Endothelial cell (in vitro differentiated cells): ENCODE results near the gene ZBTB7B. TPM values are rescaled to one million over a fixed set of nuclear protein-coding genes. Genes with fewer than 3 reads are reported as not detected.

Experiments used
- DNase-seq: peaks from one replicate; pipeline ENCODE4 v3.0.0; 2021; ENCODE audit warnings: low spot score
- H3K27ac Mint-ChIP-seq: one replicate; pipeline ENCODE4 v1.8.0; 2021; ENCODE audit warnings: mixed read lengths, inconsistent platforms; ENCODE audit not compliant: unreplicated experiment
- H3K27me3 Mint-ChIP-seq: one replicate; pipeline ENCODE4 v1.8.0; 2021; ENCODE audit warnings: mild to moderate bottlenecking, moderate library complexity, mixed read lengths, inconsistent platforms; ENCODE audit not compliant: unreplicated experiment
- H3K36me3 Mint-ChIP-seq: one replicate; pipeline ENCODE4 v1.8.0; 2021; ENCODE audit warnings: mild to moderate bottlenecking, low read depth, mixed read lengths, inconsistent platforms; ENCODE audit not compliant: unreplicated experiment
- H3K4me1 Mint-ChIP-seq: one replicate; pipeline ENCODE4 v1.8.0; 2021; ENCODE audit warnings: mild to moderate bottlenecking, mixed read lengths, inconsistent platforms; ENCODE audit not compliant: unreplicated experiment
- H3K4me3 Mint-ChIP-seq: one replicate; pipeline ENCODE4 v1.8.0; 2021; ENCODE audit warnings: mild to moderate bottlenecking, mixed read lengths, inconsistent platforms; ENCODE audit not compliant: unreplicated experiment
- H3K9me3 Mint-ChIP-seq: one replicate; pipeline ENCODE4 v1.8.0; 2021; ENCODE audit warnings: mixed read lengths, inconsistent platforms; ENCODE audit not compliant: unreplicated experiment
- CTCF ChIP-seq: fragments of 200-600 bp; sonication (generic); IDR thresholded peaks from one replicate; pipeline ENCODE4 v1.5.0; 2021; ENCODE audit warnings: antibody characterized with exemption; ENCODE audit not compliant: unreplicated experiment
- total RNA-seq: library from RNA; stranded (reverse); fragmentation: NEBNext Ultra II Directional; extraction: Animal tissue kit (Norgen Biotek cat#: 25700); gene quantifications from one replicate; pipeline ENCODE4 v1.2.1, GENCODE V29; 2021; ENCODE audit not compliant: unreplicated experiment

Gene ZBTB7B
- total RNA-seq, 1 donor from 2014 or later = 23.3 TPM

- Mint-ChIP-seq H3K4me1 (peaks cover 41% of the 10 kb centered on the region), H3K9me3 (no peaks in the 10 kb centered on the region), H3K27me3 (peaks cover 16% of the 10 kb centered on the region), H3K36me3 (peaks cover 8% of the 10 kb centered on the region), H3K27ac (no peak overlapping the region), H3K4me3 (no peak overlapping the region)
- TF ChIP-seq CTCF = no peak
- no peak for DNase-seq
Measured at GRCh38 chr1:155032886-155033285, 30.3 kb downstream of the ZBTB7B start.

- Mint-ChIP-seq H3K4me3 (peak within 1 kb of the TSS; percentile 84), H3K9me3 (no peaks in the 10 kb centered on the region), H3K27ac (peak within 1 kb of the TSS; percentile 14), H3K4me1 (peaks cover 47% of the 10 kb centered on the region), H3K36me3 (peaks cover 8% of the 10 kb centered on the region), H3K27me3 (peaks cover 16% of the 10 kb centered on the region)
- no peak for TF ChIP-seq CTCF
- DNase-seq = no peak
Measured at GRCh38 chr1:155033524-155033923, 30.9 kb downstream of the ZBTB7B start, which contains the start of the genes DCST1 and DCST2. Gene DCST1 (plus strand): TSS chr1:155033824. CDS start chr1:155034037, 213 bp downstream. Gene DCST2 (minus strand): TSS chr1:155033781. CDS start chr1:155033701, 80 bp downstream.

GRCh38 chr1:155034318-155035208, 32.0 kb downstream of the ZBTB7B start:
- H3K4me1 Mint-ChIP-seq = peaks cover 54% of the 10 kb centered on the region

GRCh38 chr1:155035936-155036335, 33.3 kb downstream of the ZBTB7B start:
- Mint-ChIP-seq H3K27me3 (peaks cover 14% of the 10 kb centered on the region), H3K4me1 (peaks cover 54% of the 10 kb centered on the region), H3K27ac (peak overlapping the region; percentile 70), H3K9me3 (no peaks in the 10 kb centered on the region), H3K4me3 (no peak overlapping the region), H3K36me3 (peaks cover 4% of the 10 kb centered on the region)
- no peak for TF ChIP-seq CTCF
- no peak for DNase-seq

More at GRCh38 chr1:155034318-155035208, 32.0 kb downstream of the ZBTB7B start:
- peaks cover 12% of the 10 kb centered on the region for H3K27me3 Mint-ChIP-seq
- peak overlapping the region; percentile 84 for H3K4me3 Mint-ChIP-seq
- no peak for DNase-seq
- H3K27ac Mint-ChIP-seq = peak overlapping the region; percentile 14
- no peak for TF ChIP-seq CTCF
- H3K36me3 Mint-ChIP-seq = peaks cover 4% of the 10 kb centered on the region
- H3K9me3 Mint-ChIP-seq = no peaks in the 10 kb centered on the region

DNA sequence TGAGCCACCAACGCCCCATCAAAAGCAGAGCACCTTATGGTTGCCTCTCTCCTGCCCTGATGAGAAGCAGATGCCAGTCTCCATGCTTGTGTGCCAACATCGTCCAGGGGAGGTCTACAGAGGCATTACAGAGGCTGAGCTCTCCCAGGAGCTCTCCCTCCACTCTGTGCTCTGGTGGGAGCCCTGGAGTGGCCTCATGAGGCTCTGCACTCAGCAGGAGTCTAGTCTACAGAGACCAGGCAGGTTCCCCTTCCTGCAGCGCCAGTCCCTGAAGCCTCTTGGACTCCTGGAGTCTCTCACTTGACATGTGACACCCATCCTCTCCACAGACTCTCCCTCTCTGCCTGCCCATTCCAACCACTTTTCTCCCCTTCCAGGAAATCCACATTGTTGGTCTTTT, 34.4 kb downstream of the ZBTB7B start:
- Mint-ChIP-seq H3K4me1 (peaks cover 54% of the 10 kb centered on the region), H3K27ac (peak overlapping the region; percentile 61), H3K4me3 (no peak overlapping the region), H3K27me3 (peaks cover 14% of the 10 kb centered on the region), H3K9me3 (no peaks in the 10 kb centered on the region), H3K36me3 (peaks cover 4% of the 10 kb centered on the region)
- TF ChIP-seq CTCF = no peak
- no peak for DNase-seq
